Right ventricle myocardium superior (tissue), 1 donor: ENCODE results near the gene SEMA5A. TPM values are rescaled to one million over a fixed set of nuclear protein-coding genes. Genes with fewer than 3 reads are reported as not detected.
A peak's percentile ranks its signal among the peaks of the same experiment; 100 is the strongest.
"Not testable (repeated sequence)": the region's sequence is repeated elsewhere in the genome, so short reads cannot be mapped to it uniquely, and the experiment has no call there.

Source experiments
- ATAC-seq: fragments of 200-7000 bp; cut with Tn5 transposase; one replicate; pipeline ENCODE4 v1.9.1; 2020; ENCODE audit warnings: mild to moderate bottlenecking; ENCODE audit not compliant: poor library complexity
- DNase-seq: peaks from one replicate; pipeline ENCODE4 v3.0.0-alpha.2; 2020
- intact Hi-C: fragments of 100-400 bp; cut with DNase I; formaldehyde crosslinking; loops from one replicate; pipeline ENCODE4 v1.11.2; 2022
- total RNA-seq: library from RNA; stranded (reverse); fragmentation: NEBNext Ultra II Directional; extraction: Animal tissue kit (Norgen Biotek cat#: 25700); gene quantifications from one replicate; pipeline ENCODE4 v1.2.1, GENCODE V29; 2021
- donor health status: DM: no; HTN: yes; CAD: no; lungs with severe emphysema.

Gene SEMA5A
- total RNA-seq, 1 donor from 2014 or later: 27.1 TPM

DNA sequence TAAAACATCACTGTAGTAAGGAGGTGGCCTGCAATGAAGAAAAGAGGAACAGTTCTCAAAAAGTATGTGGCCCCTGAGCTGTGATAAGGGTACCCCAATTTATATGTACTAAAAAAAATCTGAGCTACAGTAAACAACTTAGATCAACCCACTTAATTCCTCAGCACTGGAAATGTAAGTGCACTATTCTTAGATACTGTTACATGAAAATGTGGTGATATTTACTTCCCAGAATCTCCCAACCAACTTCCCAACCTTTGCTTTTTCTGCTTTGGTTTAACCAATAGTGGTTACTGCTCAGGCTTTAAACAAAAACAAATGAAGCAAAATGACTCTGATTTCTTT, 114.8 kb downstream of the SEMA5A start:
- intact Hi-C loops: no loop called here
- DNase-seq (no peak), ATAC-seq (peak; percentile 43)

DNA sequence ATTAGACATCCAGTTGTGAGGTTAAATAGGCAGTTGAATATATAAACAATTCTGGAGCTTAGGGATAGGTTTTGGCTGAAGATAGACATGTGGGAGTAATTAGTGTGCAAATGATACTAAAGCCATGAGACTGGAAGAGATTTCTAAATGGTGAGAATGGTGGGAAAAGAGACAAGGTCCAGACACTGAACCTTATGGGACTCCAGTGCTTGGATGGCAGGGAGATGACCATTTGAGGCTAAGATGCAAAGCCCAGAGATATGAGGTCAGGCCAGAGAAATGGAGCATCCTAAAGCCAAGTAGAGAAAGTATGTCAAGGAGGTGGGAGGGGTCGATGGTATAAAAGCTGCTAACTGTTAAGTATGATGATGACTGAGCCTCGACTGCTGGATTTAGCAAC, 115.6 kb downstream of the SEMA5A start:
- ATAC-seq (no peak), DNase-seq (no peak)
- intact Hi-C loops: no loop called here

- intact Hi-C loops: no loop called here
- DNase-seq (no peak), ATAC-seq (no peak)
Observed at GRCh38 chr5:9429691-9430215, 116.1 kb downstream of the SEMA5A start.

DNA sequence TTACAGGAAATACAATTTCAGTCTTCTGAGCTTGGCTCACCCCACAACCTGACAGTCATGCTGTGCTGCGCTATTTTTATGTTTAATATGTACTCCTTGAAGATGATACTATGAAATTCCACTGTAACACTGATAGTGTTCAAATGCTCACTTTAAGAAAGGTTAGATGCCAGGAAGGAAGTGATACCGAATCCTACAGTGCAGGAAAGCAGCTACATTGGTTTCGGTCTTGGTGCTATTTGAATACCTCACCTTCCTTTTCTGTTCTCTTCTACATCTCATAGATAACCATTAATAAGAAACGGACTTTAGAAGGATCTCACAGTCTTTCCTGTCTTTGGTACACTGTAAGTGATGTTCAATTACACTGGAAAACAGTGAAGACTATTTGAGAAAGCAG, 117.6 kb downstream of the SEMA5A start:
- DNase-seq (no peak), ATAC-seq (no peak)
- intact Hi-C loops: no loop called here

DNA sequence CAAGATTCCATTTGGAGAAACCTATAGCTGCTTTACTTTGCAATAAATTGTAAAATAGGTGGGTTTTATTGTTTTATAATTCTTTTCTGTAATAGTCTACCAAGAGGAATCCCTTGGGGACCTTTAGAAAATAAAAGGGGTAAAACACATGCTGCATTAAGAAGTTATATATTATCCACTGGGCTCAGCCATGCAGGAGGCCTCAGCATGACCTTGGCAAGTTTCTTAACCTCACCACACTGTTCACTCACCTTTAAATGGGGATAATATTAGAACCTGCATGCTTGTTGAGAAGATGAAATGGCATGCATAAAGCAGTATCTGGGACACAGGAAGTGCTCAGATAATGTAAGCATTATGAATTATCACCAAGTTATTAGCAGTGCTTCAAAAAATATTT, 120.2 kb downstream of the SEMA5A start:
- intact Hi-C loops: no loop called here
- DNase-seq: no peak
- no peak for ATAC-seq

GRCh38 chr5:9423571-9423970, 122.3 kb downstream of the SEMA5A start:
- ATAC-seq: no peak
- intact Hi-C loops: no loop called here
- no peak for DNase-seq

DNA sequence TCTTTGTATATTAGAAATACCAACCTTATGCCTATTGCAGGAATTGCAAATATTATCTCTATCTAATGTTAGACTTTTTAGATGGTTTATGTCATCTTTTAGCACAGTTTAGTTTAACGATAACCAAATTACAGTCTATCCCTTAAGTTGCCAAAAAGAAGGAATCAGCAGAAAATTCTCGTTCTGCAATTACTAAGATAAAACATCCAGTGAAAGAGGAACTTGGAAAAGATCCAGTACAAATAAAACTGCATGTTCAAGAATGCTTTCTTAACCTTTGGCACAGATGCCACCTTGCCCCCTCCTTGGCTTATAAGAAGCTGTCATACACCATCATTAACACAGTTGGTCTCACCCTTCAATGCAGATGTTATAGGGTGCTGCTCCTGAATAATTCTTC, 124.0 kb downstream of the SEMA5A start:
- intact Hi-C loops: no loop called here
- DNase-seq: no peak
- ATAC-seq: no peak

- intact Hi-C loops: no loop called here
- no peak for ATAC-seq
- no peak for DNase-seq
Observed at GRCh38 chr5:9419794-9420193, 126.1 kb downstream of the SEMA5A start.

GRCh38 chr5:9415566-9415965, 130.3 kb downstream of the SEMA5A start:
- no peak for ATAC-seq
- intact Hi-C loops: no loop called here
- DNase-seq: no peak

DNA sequence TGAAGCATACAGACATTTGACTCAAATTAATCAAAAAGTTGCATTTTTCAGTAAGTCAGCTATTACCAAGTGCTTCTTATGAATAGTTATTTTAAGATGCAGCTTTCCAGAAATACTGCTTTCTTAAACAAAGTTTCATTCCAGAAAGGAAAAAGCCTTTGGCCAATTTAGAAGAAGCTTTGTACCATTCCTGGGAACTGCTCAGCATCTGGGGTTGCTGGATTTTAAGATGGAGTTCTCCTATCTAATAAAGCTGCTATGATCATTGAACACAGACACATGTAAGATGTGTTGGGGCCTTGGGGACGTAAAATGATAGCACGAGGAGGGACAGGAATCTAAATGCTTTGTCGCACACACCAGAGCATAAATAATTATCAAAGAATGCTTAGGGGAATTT, 130.8 kb downstream of the SEMA5A start:
- intact Hi-C loops: no loop called here
- DNase-seq: no peak
- no peak for ATAC-seq

DNA sequence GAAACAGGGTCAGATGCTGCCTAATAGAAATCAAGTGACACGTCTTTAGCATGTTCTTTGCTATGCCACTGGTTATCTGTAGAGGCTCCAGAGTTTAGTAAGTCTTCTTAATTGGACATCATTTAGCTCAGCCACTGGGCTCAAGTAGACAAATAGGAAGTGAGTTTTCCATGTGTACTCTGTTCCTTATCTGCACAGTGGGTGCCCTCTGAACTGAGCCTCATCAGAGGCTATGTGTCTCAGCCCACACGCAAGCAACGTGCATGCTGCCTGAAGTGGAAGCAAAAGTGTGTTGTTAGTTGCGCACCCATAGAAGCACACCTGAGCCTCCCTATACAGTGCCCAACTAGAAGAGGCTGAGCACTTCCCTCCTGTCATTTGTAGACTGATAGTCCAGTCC, 134.7 kb downstream of the SEMA5A start:
- intact Hi-C loops: no loop called here
- no peak for ATAC-seq
- no peak for DNase-seq

DNA sequence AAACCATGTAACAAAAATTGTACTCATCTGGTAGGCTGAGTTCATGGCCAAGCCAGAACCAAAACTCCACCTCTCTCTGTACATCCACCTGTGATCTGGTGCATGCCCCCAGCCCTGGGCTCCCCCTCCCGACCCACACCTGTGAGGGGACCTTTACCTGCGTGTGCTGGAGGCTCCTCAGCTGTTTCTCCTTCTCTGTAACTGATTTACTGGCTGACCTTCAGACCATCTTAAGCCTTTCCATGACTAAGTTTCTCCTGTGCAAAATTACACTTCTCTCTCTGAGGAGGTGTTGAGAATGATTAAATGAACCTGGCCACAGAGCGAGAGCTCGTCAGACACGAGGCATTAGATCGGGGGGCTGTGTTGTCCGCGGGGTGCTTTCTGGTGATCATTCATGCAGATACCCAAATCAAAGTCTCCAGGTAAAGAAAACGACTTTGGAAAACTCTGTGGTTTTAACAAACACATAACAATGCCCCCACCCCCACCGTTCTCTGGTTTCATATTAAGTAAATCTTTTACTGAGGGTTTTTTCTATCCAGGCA, 136.4 kb downstream of the SEMA5A start:
- DNase-seq (no peak), ATAC-seq (no peak)
- intact Hi-C loops: no loop called here

DNA sequence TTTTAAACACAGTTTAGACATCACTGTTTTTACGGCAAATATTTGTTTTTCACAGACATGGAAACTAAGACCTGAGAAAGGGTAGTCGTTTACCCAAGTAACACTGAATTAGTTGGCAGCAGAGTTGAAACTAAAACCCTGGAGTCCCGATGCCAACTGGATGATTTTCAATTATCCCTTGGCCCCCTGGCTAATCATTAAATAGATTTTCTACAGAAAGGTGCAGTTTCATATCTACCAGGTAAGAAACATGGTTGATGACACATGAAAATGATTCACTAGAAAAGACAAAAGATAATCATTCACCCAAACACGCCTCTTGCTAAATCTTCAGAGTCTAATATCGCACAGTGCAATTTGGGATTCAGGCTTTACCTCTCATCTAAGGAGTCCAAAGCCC, 136.9 kb downstream of the SEMA5A start:
- DNase-seq: no peak
- intact Hi-C loops: no loop called here
- ATAC-seq: no peak

DNA sequence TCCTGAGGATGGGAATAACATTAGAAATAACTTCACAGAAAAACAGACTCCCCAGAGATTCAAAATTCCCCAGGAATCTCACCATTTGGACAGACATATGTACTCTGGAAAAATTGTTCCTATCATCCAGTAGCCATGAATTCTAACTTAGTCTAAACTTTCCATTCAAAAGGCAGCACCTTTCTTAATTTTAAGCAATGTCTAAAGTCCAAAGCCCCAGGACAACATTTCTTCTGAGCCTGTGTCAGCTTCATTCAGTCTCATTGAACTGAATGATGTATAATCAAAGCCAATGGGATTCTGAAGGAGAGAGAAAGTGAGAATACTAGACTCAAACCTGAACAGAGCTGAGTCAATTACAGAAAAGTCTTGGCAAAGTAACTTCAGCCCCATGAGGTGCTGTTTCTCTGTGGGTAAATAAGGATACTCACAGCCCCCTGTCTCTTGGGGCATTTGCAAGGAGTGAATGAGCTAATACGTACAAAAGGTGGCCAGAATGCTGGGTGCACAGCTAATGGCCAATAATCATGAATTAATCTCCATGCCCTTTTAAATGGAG, 140.6 kb downstream of the SEMA5A start:
- intact Hi-C loops: no loop called here
- DNase-seq (no peak), ATAC-seq (no peak)

DNA sequence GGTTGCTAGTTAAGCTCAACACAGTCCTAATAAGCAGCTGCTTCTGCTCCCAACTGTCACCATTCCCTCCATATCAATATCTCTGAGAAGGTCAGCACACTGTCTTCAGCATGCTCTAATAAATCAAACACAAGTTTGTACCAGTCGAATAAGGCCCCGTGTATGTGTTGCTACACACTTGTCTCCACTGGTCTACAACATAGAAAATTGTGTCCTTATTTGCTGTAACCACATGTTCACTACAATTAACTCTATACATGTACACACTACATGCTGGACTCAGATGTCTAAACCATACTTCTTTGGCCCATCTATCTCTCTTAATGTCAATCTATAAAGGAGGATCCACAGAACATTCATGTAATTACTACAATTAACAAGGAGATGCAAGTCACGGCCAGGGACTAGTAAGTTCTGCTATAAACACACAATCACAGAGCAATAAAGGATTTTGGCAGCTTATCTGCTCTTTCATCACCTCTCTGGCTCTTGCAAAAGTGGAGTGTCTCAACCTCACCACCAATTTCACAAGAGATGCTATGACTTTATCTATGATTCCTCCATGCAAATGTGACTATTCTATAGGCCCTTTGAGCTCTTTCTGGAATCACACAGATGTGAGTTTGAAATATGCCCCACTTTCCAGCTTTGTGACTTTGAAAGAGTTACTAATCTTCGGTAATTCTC, 143.9 kb downstream of the SEMA5A start:
- DNase-seq (no peak), ATAC-seq (no peak)
- intact Hi-C loops: no loop called here

DNA sequence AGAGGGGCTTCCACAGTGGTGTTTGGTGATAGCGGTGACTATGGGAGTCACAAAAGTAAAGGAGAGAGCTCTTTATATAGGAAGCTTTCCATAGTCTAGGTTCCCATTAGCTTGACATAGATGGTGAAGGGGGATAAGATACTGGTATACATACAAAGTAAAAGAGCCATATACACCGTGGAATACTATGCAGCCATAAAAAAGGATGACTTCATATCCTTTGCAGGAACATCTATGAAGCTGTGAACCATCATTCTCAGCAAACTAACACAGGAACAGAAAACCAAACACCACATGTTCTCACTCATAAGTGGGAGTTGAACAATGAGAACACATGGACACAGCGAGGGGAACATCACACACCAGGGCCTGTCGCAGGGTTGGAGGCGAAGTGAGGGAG, 146.1 kb downstream of the SEMA5A start:
- intact Hi-C loops, ATAC-seq: not testable (repeated sequence)

DNA sequence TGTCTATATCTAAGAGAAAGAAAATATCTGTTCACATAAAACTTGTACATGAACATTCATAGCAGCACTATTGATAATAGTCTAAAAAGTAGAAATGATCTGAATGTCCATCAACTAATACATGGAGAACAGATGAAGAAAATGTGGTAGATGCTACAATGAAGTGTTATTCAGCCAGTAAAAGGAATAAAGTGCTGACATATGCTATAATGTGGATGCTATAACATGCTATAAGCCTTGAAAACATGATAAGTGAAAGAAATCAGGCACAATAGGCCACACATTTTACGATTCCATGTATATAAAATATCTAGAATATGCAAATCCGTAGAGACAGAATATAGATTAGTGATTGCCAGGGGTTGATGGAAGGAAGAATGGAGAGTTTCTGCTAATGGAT, 146.8 kb downstream of the SEMA5A start:
- no peak for DNase-seq
- intact Hi-C loops: no loop called here
- ATAC-seq: no peak

More for the DNA sequence above, 146.1 kb downstream of the SEMA5A start:
- not testable (repeated sequence) for DNase-seq

DNA sequence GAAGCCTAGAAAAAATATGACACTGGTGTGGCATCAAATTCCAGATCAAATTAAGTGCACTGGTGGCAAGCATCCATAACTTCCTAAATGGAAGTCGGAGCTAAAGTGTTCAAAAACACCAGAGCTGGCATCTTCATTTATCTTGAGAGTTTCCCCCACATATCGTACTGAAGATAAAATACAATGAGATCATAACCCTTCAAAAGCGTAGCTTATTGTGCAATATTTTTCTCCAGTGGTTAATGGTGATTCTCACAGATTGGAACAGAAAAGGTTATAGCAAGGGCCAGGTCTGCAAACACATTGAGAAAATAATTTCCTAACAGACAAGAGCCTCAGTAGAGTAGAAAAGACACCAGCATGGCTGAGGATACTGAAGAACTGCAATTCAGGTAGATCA, 147.6 kb downstream of the SEMA5A start:
- DNase-seq (no peak), ATAC-seq (no peak)
- intact Hi-C loops: no loop called here

DNA sequence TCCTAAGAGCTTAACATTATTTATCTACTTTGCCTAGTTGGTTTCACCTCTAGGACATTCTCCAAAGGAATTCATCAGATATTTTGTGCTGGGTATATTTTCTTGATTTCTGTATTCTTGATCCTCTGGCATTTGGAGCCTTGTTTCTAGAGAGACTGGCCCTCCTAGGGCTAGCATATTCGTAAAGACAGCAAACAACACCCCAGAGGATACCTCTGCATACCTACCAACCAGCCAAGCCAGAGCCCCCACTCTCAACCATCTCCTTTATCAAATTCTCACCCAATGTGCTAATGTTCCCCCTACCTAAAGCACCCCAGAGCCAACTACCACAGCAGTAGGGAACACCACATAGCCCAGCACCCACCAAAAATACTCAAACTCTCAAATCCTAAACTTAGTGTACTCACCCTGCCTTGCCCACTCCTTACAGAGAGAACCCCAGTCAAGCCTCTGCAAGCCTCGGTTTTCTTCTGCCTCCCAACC, 149.5 kb downstream of the SEMA5A start:
- intact Hi-C loops: no loop called here
- no peak for ATAC-seq
- no peak for DNase-seq

- intact Hi-C loops: no loop called here
- DNase-seq: no peak
- no peak for ATAC-seq
Observed at GRCh38 chr5:9395706-9396105, 150.2 kb downstream of the SEMA5A start.
